ENCODE results near the gene MUC12. TPM values are rescaled to one million over a fixed set of nuclear protein-coding genes. Genes with fewer than 3 reads are reported as not detected.

The MUC12 gene
- total RNA-seq, 1 donor from 2014 or later = not detected

DNA sequence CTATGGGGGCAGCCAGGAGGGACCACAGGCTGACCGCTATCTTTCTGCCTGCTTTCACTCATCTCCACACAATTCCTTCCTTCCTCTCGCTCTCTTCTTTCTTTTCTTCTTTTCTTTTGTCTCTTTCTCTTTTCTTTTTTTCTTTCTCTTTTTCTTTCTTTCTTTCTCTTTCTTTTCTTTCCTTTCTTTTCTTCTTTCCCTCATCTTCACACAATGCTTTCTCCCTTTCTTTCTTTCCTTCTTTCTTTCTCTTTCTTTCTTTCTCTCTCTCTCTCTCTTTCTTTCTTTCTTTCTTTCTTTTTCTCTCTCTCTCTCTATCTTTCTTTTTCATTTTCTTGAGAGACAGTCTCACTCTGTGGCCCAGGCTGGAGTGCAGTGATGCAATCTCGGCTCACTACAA, 6.8 kb upstream of the MUC12 start:
- Mint-ChIP-seq H3K4me1 (ENCODE audit: unreplicated experiment) (peaks cover 12% of the 10 kb centered on the region), H3K36me3 (ENCODE audit: unreplicated experiment) (no peaks in the 10 kb centered on the region), H3K9me3 (ENCODE audit: unreplicated experiment) (no peaks in the 10 kb centered on the region), H3K27me3 (ENCODE audit: unreplicated experiment) (peaks cover 35% of the 10 kb centered on the region), H3K27ac (ENCODE audit: unreplicated experiment) (no peak overlapping the region), H3K4me3 (ENCODE audit: unreplicated experiment) (no peak overlapping the region)
- TF ChIP-seq, protein P1, sequence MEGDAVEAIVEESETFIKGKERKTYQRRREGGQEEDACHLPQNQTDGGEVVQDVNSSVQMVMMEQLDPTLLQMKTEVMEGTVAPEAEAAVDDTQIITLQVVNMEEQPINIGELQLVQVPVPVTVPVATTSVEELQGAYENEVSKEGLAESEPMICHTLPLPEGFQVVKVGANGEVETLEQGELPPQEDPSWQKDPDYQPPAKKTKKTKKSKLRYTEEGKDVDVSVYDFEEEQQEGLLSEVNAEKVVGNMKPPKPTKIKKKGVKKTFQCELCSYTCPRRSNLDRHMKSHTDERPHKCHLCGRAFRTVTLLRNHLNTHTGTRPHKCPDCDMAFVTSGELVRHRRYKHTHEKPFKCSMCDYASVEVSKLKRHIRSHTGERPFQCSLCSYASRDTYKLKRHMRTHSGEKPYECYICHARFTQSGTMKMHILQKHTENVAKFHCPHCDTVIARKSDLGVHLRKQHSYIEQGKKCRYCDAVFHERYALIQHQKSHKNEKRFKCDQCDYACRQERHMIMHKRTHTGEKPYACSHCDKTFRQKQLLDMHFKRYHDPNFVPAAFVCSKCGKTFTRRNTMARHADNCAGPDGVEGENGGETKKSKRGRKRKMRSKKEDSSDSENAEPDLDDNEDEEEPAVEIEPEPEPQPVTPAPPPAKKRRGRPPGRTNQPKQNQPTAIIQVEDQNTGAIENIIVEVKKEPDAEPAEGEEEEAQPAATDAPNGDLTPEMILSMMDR (IDR thresholded peaks at IDR 0.05) = no peak
- DNase-seq (ENCODE audit: extremely low spot score, unreplicated experiment) = no peak

DNA sequence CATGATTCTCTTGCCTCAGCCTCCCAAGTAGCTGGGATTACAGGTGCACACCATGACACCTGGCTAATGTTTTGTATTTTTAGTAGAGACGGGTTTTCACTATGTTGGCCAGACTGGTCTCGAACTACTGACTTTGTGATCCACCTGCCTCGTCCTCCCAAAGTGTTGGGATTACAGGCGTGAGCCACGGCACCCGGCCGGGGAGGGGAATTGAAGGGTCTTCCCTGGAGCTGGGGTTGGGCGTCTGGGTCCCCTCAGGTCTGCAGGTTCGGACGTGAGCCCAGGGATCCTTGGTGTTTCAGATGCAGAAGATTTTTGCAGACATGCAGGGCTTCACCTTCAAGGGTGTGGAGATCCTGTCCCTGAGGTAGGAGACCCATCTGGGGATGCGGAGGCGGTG, 6.0 kb upstream of the MUC12 start:
- Mint-ChIP-seq H3K36me3 (ENCODE audit: unreplicated experiment) (no peaks in the 10 kb centered on the region), H3K9me3 (ENCODE audit: unreplicated experiment) (no peaks in the 10 kb centered on the region), H3K4me3 (ENCODE audit: unreplicated experiment) (no peak overlapping the region), H3K27me3 (ENCODE audit: unreplicated experiment) (peaks cover 42% of the 10 kb centered on the region), H3K27ac (ENCODE audit: unreplicated experiment) (no peak overlapping the region), H3K4me1 (ENCODE audit: unreplicated experiment) (peaks cover 12% of the 10 kb centered on the region)
- TF ChIP-seq, protein P1 (IDR thresholded peaks at IDR 0.05) = no peak
- no peak for DNase-seq (ENCODE audit: extremely low spot score, unreplicated experiment)

DNA sequence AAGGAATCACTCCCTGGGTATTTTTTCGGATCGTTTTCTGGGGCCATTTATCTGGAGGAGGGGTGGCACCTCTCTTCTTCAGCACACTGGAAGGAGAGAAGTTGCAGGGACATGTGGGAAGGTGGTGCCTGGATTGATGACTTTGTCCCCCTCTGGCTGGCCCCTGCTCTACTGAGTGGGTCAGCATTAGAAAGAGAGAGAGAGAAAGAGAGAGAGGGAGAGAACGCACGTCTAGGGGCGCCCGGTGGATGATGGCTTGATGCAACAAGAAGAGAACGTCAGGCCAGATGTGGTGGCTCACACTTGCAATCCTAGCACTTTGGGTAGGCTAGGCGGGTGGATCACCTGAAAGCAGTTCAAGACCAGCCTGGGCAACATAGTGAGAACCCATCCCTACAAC, 5.5 kb upstream of the MUC12 start:
- H3K9me3 Mint-ChIP-seq (ENCODE audit: unreplicated experiment) = no peaks in the 10 kb centered on the region
- H3K27ac Mint-ChIP-seq (ENCODE audit: unreplicated experiment) = no peak overlapping the region
- TF ChIP-seq, protein P1 (IDR thresholded peaks at IDR 0.05) = no peak
- no peak overlapping the region for H3K4me3 Mint-ChIP-seq (ENCODE audit: unreplicated experiment)
- no peak for DNase-seq (ENCODE audit: extremely low spot score, unreplicated experiment)
- peaks cover 12% of the 10 kb centered on the region for H3K4me1 Mint-ChIP-seq (ENCODE audit: unreplicated experiment)
- H3K27me3 Mint-ChIP-seq (ENCODE audit: unreplicated experiment) = peaks cover 46% of the 10 kb centered on the region
- no peaks in the 10 kb centered on the region for H3K36me3 Mint-ChIP-seq (ENCODE audit: unreplicated experiment)

GRCh38 chr7:100964630-100965029, 4.7 kb upstream of the MUC12 start:
- DNase-seq (ENCODE audit: extremely low spot score, unreplicated experiment) = no peak
- TF ChIP-seq, protein P1 (IDR thresholded peaks at IDR 0.05) = no peak
- Mint-ChIP-seq H3K36me3 (ENCODE audit: unreplicated experiment) (no peaks in the 10 kb centered on the region), H3K4me1 (ENCODE audit: unreplicated experiment) (peaks cover 12% of the 10 kb centered on the region), H3K27ac (ENCODE audit: unreplicated experiment) (no peak overlapping the region), H3K27me3 (ENCODE audit: unreplicated experiment) (peaks cover 51% of the 10 kb centered on the region), H3K4me3 (ENCODE audit: unreplicated experiment) (no peak overlapping the region), H3K9me3 (ENCODE audit: unreplicated experiment) (no peaks in the 10 kb centered on the region)

DNA sequence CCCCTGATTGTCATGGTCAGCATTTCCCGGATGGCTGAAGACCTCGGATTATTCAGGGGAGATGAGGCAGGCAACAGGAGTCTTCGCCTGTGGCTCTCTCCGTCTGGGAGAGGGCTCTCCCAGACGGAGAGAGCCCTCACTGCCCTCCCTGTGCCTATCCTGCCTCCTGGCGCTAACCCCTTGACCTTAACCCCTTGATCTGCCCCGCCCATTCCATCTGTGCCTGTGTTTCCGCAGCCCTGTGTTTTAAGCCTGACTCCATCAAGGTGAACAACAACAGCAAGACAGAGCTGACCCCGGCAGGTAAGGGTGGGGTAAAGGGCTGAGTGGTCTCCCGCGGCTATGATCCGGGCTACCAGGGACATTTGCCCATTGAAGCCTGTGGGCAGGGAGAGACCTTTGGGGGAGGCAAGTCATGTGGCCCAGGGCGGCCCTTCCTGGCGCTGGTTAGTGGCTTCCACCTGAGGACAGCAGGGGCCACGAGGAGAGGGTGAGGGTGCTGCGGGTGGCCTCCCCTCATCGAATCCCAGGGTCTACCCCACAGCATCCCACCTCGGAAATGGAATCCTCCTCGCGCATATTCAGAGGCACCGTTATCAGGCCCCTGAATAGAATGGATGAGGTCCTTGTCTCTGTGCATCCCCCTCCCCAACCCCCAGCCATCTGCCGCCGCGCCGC, 4.2 kb upstream of the MUC12 start:
- Mint-ChIP-seq H3K4me1 (ENCODE audit: unreplicated experiment) (peaks cover 12% of the 10 kb centered on the region), H3K27ac (ENCODE audit: unreplicated experiment) (no peak overlapping the region), H3K36me3 (ENCODE audit: unreplicated experiment) (no peaks in the 10 kb centered on the region), H3K4me3 (ENCODE audit: unreplicated experiment) (no peak overlapping the region), H3K27me3 (ENCODE audit: unreplicated experiment) (peaks cover 52% of the 10 kb centered on the region), H3K9me3 (ENCODE audit: unreplicated experiment) (no peaks in the 10 kb centered on the region)
- no peak for DNase-seq (ENCODE audit: extremely low spot score, unreplicated experiment)
- TF ChIP-seq, protein P1 (IDR thresholded peaks at IDR 0.05) = no peak
